H1 (cell line): Measurements from ENCODE around the gene ZNF148. TPM values are rescaled to one million over a fixed set of nuclear protein-coding genes. Genes with fewer than 3 reads are reported as not detected.

Experiments
- polyA plus RNA-seq, 7 experiments: library from polyadenylated mRNA; depleted of rRNA in 3 of 7; stranded (reverse) in 5 of 7; unstranded in 2 of 7; fragments of >200 nt in 5 of 7; fragments of 200-250 nt in 2 of 7; gene quantifications; 1 replicate in 5 of 7; 2 replicates in 1 of 7; 4 replicates in 1 of 7; pipeline versions ENCODE4 v1.2.1 to v1.2.3, GENCODE V29; 2011 to 2013; ENCODE audit warnings: missing spikeins in 2 of 7, mixed read lengths in 2 of 7
- total RNA-seq: library from RNA; stranded (reverse); fragmentation: NEBNext Ultra II Directional; extraction: Animal tissue kit (Norgen Biotek cat#: 25700); gene quantifications from 2 replicates; pipeline ENCODE4 v1.2.1, GENCODE V29; 2021
- TF ChIP-seq, protein P1 (sequence below): IDR thresholded peaks from 2 replicates; pipeline ENCODE4 v1.6.1; 2012; ENCODE audit warnings: low read length, inconsistent platforms

Gene ZNF148
- total and polyA plus RNA-seq, 2 of the 8 experiments (the other 6 are each of a cell fraction or from before 2014, with no cell fraction given), result 3.7 to 22.6 TPM

DNA sequence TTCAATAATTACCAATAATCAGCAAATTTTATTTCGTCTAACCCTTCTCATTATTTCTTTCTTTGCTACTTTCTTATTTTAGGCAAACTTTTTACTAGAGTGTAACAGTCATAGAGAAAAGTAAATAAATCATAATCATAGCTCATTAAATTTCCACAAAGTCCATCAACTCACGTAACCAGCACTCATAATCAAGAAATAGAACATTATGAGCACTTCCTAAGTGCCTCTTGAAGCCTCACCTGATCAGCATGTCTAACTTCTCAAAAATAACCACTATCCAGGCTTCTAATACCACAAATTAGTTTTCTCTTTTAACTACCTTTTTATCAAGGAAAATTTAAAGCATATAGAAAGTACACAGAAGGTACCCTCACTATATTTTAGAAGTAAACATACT, 124.2 kb downstream of the ZNF148 start (continued):
- TF ChIP-seq, protein P1, sequence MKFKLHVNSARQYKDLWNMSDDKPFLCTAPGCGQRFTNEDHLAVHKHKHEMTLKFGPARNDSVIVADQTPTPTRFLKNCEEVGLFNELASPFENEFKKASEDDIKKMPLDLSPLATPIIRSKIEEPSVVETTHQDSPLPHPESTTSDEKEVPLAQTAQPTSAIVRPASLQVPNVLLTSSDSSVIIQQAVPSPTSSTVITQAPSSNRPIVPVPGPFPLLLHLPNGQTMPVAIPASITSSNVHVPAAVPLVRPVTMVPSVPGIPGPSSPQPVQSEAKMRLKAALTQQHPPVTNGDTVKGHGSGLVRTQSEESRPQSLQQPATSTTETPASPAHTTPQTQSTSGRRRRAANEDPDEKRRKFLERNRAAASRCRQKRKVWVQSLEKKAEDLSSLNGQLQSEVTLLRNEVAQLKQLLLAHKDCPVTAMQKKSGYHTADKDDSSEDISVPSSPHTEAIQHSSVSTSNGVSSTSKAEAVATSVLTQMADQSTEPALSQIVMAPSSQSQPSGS, result no peak
